ENCODE measurements around the gene EIF4EBP2. TPM values are rescaled to one million over a fixed set of nuclear protein-coding genes. Genes with fewer than 3 reads are reported as not detected.

Gene EIF4EBP2
- total RNA-seq, 1 experiment from 2014 or later: 78.0 TPM

DNA sequence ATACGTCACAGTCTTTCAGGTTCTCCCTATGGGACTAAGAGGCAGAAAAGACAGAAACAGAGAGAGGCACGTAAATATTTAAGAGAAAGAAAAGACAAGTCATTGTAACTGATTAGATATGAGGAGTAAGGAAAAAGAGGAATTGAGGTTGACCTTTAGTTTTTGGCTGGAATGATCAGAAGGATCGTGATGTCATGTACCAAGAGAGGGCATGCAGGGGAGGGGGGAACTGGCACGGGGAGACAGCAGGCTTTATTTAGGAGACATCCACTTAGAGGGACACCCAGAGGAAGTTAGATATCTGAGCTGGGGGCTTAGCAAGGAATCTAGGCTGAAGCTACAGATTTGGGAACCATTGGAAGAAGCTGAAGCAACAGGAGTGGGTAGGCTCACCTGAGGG lies 12.3 kb upstream of the EIF4EBP2 start:
- Histone ChIP-seq H3K9me2 (replicated peaks; ENCODE audit: insufficient read depth, low read length) (no peaks in the 10 kb centered on the region), H3K36me3 (ENCODE audit: insufficient read depth, low read length) (no peaks in the 10 kb centered on the region), H2AFZ (ENCODE audit: low read length) (no peak overlapping the region), H3K4me1 (ENCODE audit: low read length) (peaks cover 4% of the 10 kb centered on the region), H3K27ac (ENCODE audit: low read length) (no peak overlapping the region), H3K27me3 (ENCODE audit: low read length) (no peaks in the 10 kb centered on the region), H3K9me3 (ENCODE audit: low read length) (no peaks in the 10 kb centered on the region), H3K4me2 (ENCODE audit: low read depth, low read length, poor library complexity, severe bottlenecking) (no peak overlapping the region), H4K20me1 (ENCODE audit: insufficient read depth, low read depth, low read length) (no peaks in the 10 kb centered on the region), H3K9ac (ENCODE audit: low read length) (no peak overlapping the region), H3K79me2 (ENCODE audit: low read length) (no peaks in the 10 kb centered on the region), H3K4me3 (ENCODE audit: low read length) (no peak overlapping the region)
- DNase-seq: no peak

DNA sequence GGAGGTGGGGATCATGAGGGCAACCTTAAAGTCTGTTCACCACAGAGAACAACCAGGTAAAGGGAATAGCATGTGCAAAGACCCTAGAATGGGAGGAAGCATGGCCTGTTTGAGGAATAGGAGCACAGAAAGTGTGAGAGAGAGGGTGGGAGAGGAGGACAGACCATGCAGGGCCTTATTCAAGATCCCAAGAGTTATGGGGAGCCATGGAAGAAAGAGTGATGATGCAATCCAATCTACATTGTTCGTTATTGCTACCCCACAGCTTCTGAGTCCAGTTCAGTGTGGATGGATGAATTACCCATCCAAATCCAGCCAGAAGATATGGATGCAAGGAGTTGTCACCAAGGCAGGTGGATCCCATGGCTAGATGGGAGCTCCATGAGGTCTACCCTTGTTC lies 7.8 kb upstream of the EIF4EBP2 start:
- no peak overlapping the region for H3K4me3 ChIP-seq (ENCODE audit: low read length)
- H4K20me1 ChIP-seq (ENCODE audit: insufficient read depth, low read depth, low read length): no peaks in the 10 kb centered on the region
- H3K9me3 ChIP-seq (ENCODE audit: low read length): no peaks in the 10 kb centered on the region
- H3K36me3 ChIP-seq (ENCODE audit: insufficient read depth, low read length): no peaks in the 10 kb centered on the region
- no peak overlapping the region for H3K27ac ChIP-seq (ENCODE audit: low read length)
- H3K4me1 ChIP-seq (ENCODE audit: low read length): no peaks in the 10 kb centered on the region
- H2AFZ ChIP-seq (ENCODE audit: low read length): no peak overlapping the region
- H3K9ac ChIP-seq (ENCODE audit: low read length): no peak overlapping the region
- H3K79me2 ChIP-seq (ENCODE audit: low read length): no peaks in the 10 kb centered on the region
- H3K27me3 ChIP-seq (ENCODE audit: low read length): no peaks in the 10 kb centered on the region
- no peak for DNase-seq
- H3K4me2 ChIP-seq (ENCODE audit: low read depth, low read length, poor library complexity, severe bottlenecking): no peak overlapping the region
- no peaks in the 10 kb centered on the region for H3K9me2 ChIP-seq (replicated peaks; ENCODE audit: insufficient read depth, low read length)

DNA sequence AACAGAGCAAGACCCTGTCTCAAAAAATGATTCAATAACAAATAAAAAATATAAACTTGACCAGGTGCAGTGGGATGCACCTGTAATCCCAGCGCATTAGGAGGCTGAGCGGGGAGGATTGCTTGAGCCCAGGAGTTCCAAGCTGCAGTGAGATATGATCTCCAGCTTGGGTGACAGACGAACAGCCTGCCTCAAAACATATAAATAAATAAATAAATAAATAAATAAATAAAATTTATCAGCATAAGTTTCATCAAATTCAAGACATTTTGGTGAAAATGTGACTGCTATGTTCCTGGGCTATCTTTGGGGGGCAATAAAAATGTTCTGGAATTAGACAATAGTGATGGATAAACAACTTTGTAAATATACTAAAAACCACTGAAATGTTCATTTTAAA lies 4.8 kb upstream of the EIF4EBP2 start:
- no peaks in the 10 kb centered on the region for H4K20me1 ChIP-seq (ENCODE audit: insufficient read depth, low read depth, low read length)
- peaks cover 7% of the 10 kb centered on the region for H3K4me1 ChIP-seq (ENCODE audit: low read length)
- no peaks in the 10 kb centered on the region for H3K9me3 ChIP-seq (ENCODE audit: low read length)
- no peak overlapping the region for H3K9ac ChIP-seq (ENCODE audit: low read length)
- H3K27me3 ChIP-seq (ENCODE audit: low read length): no peaks in the 10 kb centered on the region
- DNase-seq: peak; percentile 20
- no peaks in the 10 kb centered on the region for H3K9me2 ChIP-seq (replicated peaks; ENCODE audit: insufficient read depth, low read length)
- H3K36me3 ChIP-seq (ENCODE audit: insufficient read depth, low read length): no peaks in the 10 kb centered on the region
- H2AFZ ChIP-seq (ENCODE audit: low read length): no peak overlapping the region
- H3K4me3 ChIP-seq (ENCODE audit: low read length): no peak overlapping the region
- H3K79me2 ChIP-seq (ENCODE audit: low read length): peaks cover 1% of the 10 kb centered on the region
- no peak overlapping the region for H3K4me2 ChIP-seq (ENCODE audit: low read depth, low read length, poor library complexity, severe bottlenecking)
- no peak overlapping the region for H3K27ac ChIP-seq (ENCODE audit: low read length)

DNA sequence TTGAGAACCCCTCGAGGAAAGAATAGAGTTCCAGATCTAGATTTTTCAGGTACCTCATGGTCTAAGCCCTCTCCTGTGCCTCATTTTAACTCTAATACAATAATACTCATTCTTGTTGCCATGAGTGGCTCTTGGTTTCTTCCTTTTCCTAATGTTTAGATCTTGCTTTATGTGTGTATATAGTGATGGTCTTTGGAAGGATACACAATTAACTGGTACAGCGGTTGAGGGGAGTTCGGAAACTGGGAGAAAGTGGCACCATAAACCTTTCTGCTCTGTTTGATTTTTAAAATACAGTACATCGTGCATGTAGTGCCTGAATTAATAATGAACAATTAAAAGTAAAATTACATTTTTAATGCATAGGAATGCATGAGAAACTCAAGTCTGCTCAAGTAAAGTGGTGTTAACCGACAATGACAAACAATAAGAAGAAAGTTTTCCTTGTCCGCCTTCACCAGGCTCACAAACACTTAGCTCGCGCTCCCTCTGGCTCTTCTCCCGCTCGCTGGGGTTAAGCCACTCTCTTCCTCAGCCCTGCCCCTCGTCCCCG lies 386 bp upstream of the EIF4EBP2 start:
- Histone ChIP-seq H2AFZ (ENCODE audit: low read length) (peak overlapping the region; percentile 79; the same call in 1 of the 2 replicates), H3K4me2 (ENCODE audit: low read depth, low read length, poor library complexity, severe bottlenecking) (peak overlapping the region; percentile 94), H3K4me3 (ENCODE audit: low read length) (peak overlapping the region; percentile 87), H3K27me3 (ENCODE audit: low read length) (no peaks in the 10 kb centered on the region), H3K9me3 (ENCODE audit: low read length) (no peaks in the 10 kb centered on the region), H3K4me1 (ENCODE audit: low read length) (peaks cover 25% of the 10 kb centered on the region), H3K9me2 (replicated peaks; ENCODE audit: insufficient read depth, low read length) (no peaks in the 10 kb centered on the region), H3K27ac (ENCODE audit: low read length) (no peak overlapping the region), H4K20me1 (ENCODE audit: insufficient read depth, low read depth, low read length) (peaks cover 24% of the 10 kb centered on the region), H3K79me2 (ENCODE audit: low read length) (peaks cover 33% of the 10 kb centered on the region), H3K9ac (ENCODE audit: low read length) (peak overlapping the region; percentile 48), H3K36me3 (ENCODE audit: insufficient read depth, low read length) (no peaks in the 10 kb centered on the region)
- DNase-seq: no peak

DNA sequence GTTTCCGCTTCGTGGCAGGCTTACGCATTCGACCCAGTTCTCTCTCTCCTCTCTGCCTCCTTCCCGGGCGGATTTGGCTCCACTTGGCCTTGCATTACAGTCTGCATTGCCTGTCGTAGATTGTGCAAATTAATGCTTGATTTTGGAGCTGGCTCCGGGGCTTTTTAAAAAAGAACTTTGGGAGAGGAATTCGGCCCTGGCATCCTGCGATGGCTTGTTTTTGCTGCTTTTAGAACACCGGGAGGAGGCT lies 767 bp downstream of the EIF4EBP2 start:
- Histone ChIP-seq H3K79me2 (ENCODE audit: low read length) (peaks cover 45% of the 10 kb centered on the region), H4K20me1 (ENCODE audit: insufficient read depth, low read depth, low read length) (peaks cover 28% of the 10 kb centered on the region), H3K9me2 (replicated peaks; ENCODE audit: insufficient read depth, low read length) (no peaks in the 10 kb centered on the region), H3K9me3 (ENCODE audit: low read length) (no peaks in the 10 kb centered on the region), H3K36me3 (ENCODE audit: insufficient read depth, low read length) (no peaks in the 10 kb centered on the region), H3K9ac (ENCODE audit: low read length) (peak overlapping the region; percentile 90), H3K27ac (ENCODE audit: low read length) (peak overlapping the region; percentile 18), H2AFZ (ENCODE audit: low read length) (no peak overlapping the region), H3K4me2 (ENCODE audit: low read depth, low read length, poor library complexity, severe bottlenecking) (peak overlapping the region; percentile 94), H3K4me3 (ENCODE audit: low read length) (peak overlapping the region; percentile 87), H3K4me1 (ENCODE audit: low read length) (peaks cover 25% of the 10 kb centered on the region), H3K27me3 (ENCODE audit: low read length) (no peaks in the 10 kb centered on the region)
- peak; percentile 72 for DNase-seq

DNA sequence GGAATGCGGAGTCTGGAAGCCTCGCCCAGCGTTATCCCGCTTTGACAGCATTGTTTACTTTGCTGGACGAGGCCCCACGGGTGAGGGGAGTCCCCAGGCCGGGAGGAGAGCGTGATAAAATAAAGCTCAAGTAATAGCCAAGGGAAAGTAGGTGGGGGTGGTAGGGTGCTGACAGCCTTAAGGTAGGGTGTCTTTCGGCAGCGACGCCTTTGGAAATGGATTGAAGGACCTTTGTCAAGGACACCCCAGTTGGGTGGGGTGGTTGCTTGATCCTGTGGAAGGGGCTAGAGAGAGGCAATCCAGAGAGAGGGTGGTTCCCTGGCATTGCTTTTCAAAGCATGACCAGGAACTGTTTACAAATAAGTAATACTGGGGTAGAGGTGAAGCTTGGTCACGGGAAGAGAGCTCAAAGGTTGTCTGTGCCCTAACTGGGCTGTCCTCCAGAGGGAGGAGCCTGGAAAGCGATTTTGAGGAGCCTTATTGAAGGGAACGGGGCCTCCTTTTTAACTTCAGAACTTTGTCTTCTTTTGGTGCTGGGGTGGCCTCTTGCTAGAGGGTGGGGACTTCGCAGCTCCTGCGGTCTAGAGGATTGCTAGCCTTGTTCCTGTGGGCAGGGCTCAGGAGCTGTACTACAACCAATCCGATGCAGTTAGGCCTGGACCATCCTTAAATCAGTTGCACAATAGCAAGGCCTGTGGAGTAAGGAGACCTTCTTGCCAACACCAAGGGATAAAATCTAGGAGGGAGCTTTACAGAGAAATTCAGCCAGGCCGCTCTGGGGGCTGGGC lies 1.3 kb downstream of the EIF4EBP2 start:
- H3K9me3 ChIP-seq (ENCODE audit: low read length): no peaks in the 10 kb centered on the region
- H3K36me3 ChIP-seq (ENCODE audit: insufficient read depth, low read length): no peaks in the 10 kb centered on the region
- H3K79me2 ChIP-seq (ENCODE audit: low read length): peaks cover 49% of the 10 kb centered on the region
- H3K9me2 ChIP-seq (replicated peaks; ENCODE audit: insufficient read depth, low read length): no peaks in the 10 kb centered on the region
- H2AFZ ChIP-seq (ENCODE audit: low read length): no peak overlapping the region
- H3K4me3 ChIP-seq (ENCODE audit: low read length): peak overlapping the region; percentile 87
- H3K27ac ChIP-seq (ENCODE audit: low read length): peak overlapping the region; percentile 48
- H3K4me2 ChIP-seq (ENCODE audit: low read depth, low read length, poor library complexity, severe bottlenecking): peak overlapping the region; percentile 94
- peak overlapping the region; percentile 90 for H3K9ac ChIP-seq (ENCODE audit: low read length)
- peaks cover 28% of the 10 kb centered on the region for H4K20me1 ChIP-seq (ENCODE audit: insufficient read depth, low read depth, low read length)
- peaks cover 26% of the 10 kb centered on the region for H3K4me1 ChIP-seq (ENCODE audit: low read length)
- H3K27me3 ChIP-seq (ENCODE audit: low read length): no peaks in the 10 kb centered on the region
- peak; percentile 74 for DNase-seq

DNA sequence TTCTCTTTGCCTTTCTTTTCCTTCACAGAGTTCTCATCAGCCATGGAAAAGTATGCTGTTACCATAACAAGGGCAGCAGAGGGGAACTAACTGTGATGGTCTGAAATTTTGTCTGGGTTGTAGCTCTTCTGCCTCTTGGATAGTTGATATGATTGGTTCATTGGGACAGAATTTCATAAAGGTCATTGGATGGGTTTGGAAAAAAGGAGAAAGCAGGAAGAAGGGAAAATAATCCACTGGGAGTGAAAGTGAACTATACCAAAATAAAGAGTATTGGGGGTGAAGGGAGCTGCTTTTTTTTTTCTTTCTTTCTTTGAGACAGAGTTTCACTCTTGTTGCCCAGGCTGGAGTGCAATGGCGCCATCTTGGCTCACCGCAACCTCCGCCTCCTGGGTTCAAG lies 5.8 kb downstream of the EIF4EBP2 start:
- no peak overlapping the region for H3K4me3 ChIP-seq (ENCODE audit: low read length)
- peaks cover 51% of the 10 kb centered on the region for H3K4me1 ChIP-seq (ENCODE audit: low read length)
- H3K9me3 ChIP-seq (ENCODE audit: low read length): no peaks in the 10 kb centered on the region
- peaks cover 22% of the 10 kb centered on the region for H4K20me1 ChIP-seq (ENCODE audit: insufficient read depth, low read depth, low read length)
- no peak overlapping the region for H3K9ac ChIP-seq (ENCODE audit: low read length)
- H3K4me2 ChIP-seq (ENCODE audit: low read depth, low read length, poor library complexity, severe bottlenecking): no peak overlapping the region
- H3K27me3 ChIP-seq (ENCODE audit: low read length): no peaks in the 10 kb centered on the region
- no peaks in the 10 kb centered on the region for H3K36me3 ChIP-seq (ENCODE audit: insufficient read depth, low read length)
- no peak for DNase-seq
- H2AFZ ChIP-seq (ENCODE audit: low read length): no peak overlapping the region
- H3K79me2 ChIP-seq (ENCODE audit: low read length): peaks cover 87% of the 10 kb centered on the region
- no peaks in the 10 kb centered on the region for H3K9me2 ChIP-seq (replicated peaks; ENCODE audit: insufficient read depth, low read length)
- H3K27ac ChIP-seq (ENCODE audit: low read length): no peak overlapping the region

DNA sequence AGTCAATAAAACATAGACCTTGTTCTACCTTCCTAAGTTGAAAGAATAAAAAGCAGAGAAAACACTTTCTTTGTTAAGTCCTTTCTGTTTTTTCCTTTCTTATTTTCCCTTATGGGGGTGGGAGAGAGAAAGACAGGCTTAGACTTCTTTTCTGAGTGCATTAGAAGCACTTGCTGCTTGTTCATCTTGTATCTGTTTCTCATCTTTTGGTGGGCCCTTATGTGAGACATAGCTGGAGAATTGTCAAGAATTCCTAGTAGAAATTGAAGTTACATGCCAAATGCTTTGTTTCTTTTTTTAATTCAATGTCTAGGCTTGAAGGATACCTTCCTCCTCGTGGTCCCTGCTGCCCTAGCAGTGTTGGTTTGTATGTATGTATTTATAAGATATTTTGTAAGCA lies 6.7 kb downstream of the EIF4EBP2 start:
- peaks cover 16% of the 10 kb centered on the region for H4K20me1 ChIP-seq (ENCODE audit: insufficient read depth, low read depth, low read length)
- H3K27ac ChIP-seq (ENCODE audit: low read length): no peak overlapping the region
- no peak overlapping the region for H2AFZ ChIP-seq (ENCODE audit: low read length)

More for the DNA sequence above, 6.7 kb downstream of the EIF4EBP2 start:
- peaks cover 87% of the 10 kb centered on the region for H3K79me2 ChIP-seq (ENCODE audit: low read length)
- no peak overlapping the region for H3K4me2 ChIP-seq (ENCODE audit: low read depth, low read length, poor library complexity, severe bottlenecking)
- no peak overlapping the region for H3K4me3 ChIP-seq (ENCODE audit: low read length)
- no peaks in the 10 kb centered on the region for H3K27me3 ChIP-seq (ENCODE audit: low read length)
- H3K9me2 ChIP-seq (replicated peaks; ENCODE audit: insufficient read depth, low read length): no peaks in the 10 kb centered on the region
- no peaks in the 10 kb centered on the region for H3K36me3 ChIP-seq (ENCODE audit: insufficient read depth, low read length)
- peaks cover 54% of the 10 kb centered on the region for H3K4me1 ChIP-seq (ENCODE audit: low read length)
- H3K9me3 ChIP-seq (ENCODE audit: low read length): no peaks in the 10 kb centered on the region
- no peak overlapping the region for H3K9ac ChIP-seq (ENCODE audit: low read length)
- no peak for DNase-seq
